GM12891 (cell line): ENCODE measurements around the gene COL8A2.
A peak's percentile ranks its signal among the peaks of the same experiment; 100 is the strongest.

Experiments
- PAX5 ChIP-seq: IDR thresholded peaks from 2 replicates; pipeline ENCODE4 v1.6.1; 2011; ENCODE audit warnings: low read length, moderate library complexity, mild to moderate bottlenecking; ENCODE audit not compliant: insufficient read depth, severe bottlenecking
- POLR2A ChIP-seq: IDR thresholded peaks from 2 replicates; pipeline ENCODE4 v1.6.1; 2011; ENCODE audit warnings: low read depth, low read length, control low read depth
- POLR2AphosphoS5 ChIP-seq: IDR thresholded peaks from 2 replicates; pipeline ENCODE4 v1.6.1; 2011; ENCODE audit warnings: low read depth, low read length, control low read depth
- POU2F2 ChIP-seq: IDR thresholded peaks from 2 replicates; pipeline ENCODE4 v1.6.1; 2011; ENCODE audit warnings: low read depth, mild to moderate bottlenecking, control low read depth, low read length, moderate library complexity

GRCh38 chr1:36160949-36161485 is 36.0 kb upstream of the COL8A2 start:
- TF ChIP-seq POLR2A (peak; percentile 83), POLR2AphosphoS5 (peak; percentile 84), PAX5 (no peak), POU2F2 (no peak; the same call in none of the 2 replicates)
